Activated CD8-positive, alpha-beta memory T cell treated with anti-CD3 and anti-CD28 coated beads, Interleukin-2, amount 50 U/mL, for 48 hours (primary cell): ENCODE data around the gene NFIC.
"Not testable (repeated sequence)": the region's sequence is repeated elsewhere in the genome, so short reads cannot be mapped to it uniquely, and the experiment has no call there.

Source experiments
- DNase-seq: peaks from one replicate; pipeline ENCODE4 v3.0.0-alpha.2; 2020

The NFIC gene

GRCh38 chr19:3431760-3432397, 65.5 kb downstream of the NFIC start:
- DNase-seq = no peak

- no peak for DNase-seq
Measured at GRCh38 chr19:3433313-3433712, 66.9 kb downstream of the NFIC start.

GRCh38 chr19:3433805-3434540, 67.6 kb downstream of the NFIC start:
- no peak for DNase-seq

GRCh38 chr19:3434630-3435553, 68.5 kb downstream of the NFIC start:
- peak; percentile 98 for DNase-seq

GRCh38 chr19:3440082-3440481, 73.7 kb downstream of the NFIC start:
- peak; percentile 73 for DNase-seq

GRCh38 chr19:3441089-3441985, 75.0 kb downstream of the NFIC start:
- no peak for DNase-seq

- no peak for DNase-seq
Measured at GRCh38 chr19:3441986-3442329, 75.6 kb downstream of the NFIC start.

GRCh38 chr19:3442487-3443071, 76.2 kb downstream of the NFIC start:
- DNase-seq = no peak

GRCh38 chr19:3443840-3444694, 77.7 kb downstream of the NFIC start:
- DNase-seq = no peak

GRCh38 chr19:3444695-3445234, 78.4 kb downstream of the NFIC start:
- no peak for DNase-seq

- not testable (repeated sequence) for DNase-seq
Measured at GRCh38 chr19:3446657-3447056, 80.3 kb downstream of the NFIC start.

- no peak for DNase-seq
Measured at GRCh38 chr19:3448616-3449334, 82.4 kb downstream of the NFIC start.

- no peak for DNase-seq
Measured at GRCh38 chr19:3450796-3451411, 84.5 kb downstream of the NFIC start.

- no peak for DNase-seq
Measured at GRCh38 chr19:3451451-3451866, 85.1 kb downstream of the NFIC start.

GRCh38 chr19:3452171-3452941, 86.0 kb downstream of the NFIC start:
- DNase-seq = no peak

- not testable (repeated sequence) for DNase-seq
Measured at GRCh38 chr19:3452942-3453214, 86.5 kb downstream of the NFIC start.

- no peak for DNase-seq
Measured at GRCh38 chr19:3453840-3454239, 87.5 kb downstream of the NFIC start.

- no peak for DNase-seq
Measured at GRCh38 chr19:3454656-3455392, 88.4 kb downstream of the NFIC start.
